Gastroesophageal sphincter (tissue), 3 donors: ENCODE measurements around the gene MAP1LC3B.

Experiments
- CTCF ChIP-seq, 4 experiments: fragments of 200-600 bp in 2 of 4; fragments of 450-650 bp in 2 of 4; sonication (generic) in 1 of 4; IDR thresholded peaks; one replicate each; pipeline ENCODE4 v1.5.1; 2017 to 2019; ENCODE audit warnings: antibody characterized with exemption in 4 of 4, mild to moderate bottlenecking in 2 of 4, moderate library complexity in 2 of 4
- EP300 ChIP-seq: sonication (generic); formaldehyde crosslinking; IDR thresholded peaks from one replicate; pipeline ENCODE4 v1.6.1; 2017; ENCODE audit warnings: antibody characterized with exemption, mild to moderate bottlenecking

- no peak for TF ChIP-seq CTCF (IDR thresholded peaks at IDR 0.05)
- TF ChIP-seq EP300: no peak
Observed at GRCh38 chr16:87347932-87348615, 44.1 kb upstream of the MAP1LC3B start.
